ENCODE data around the gene KAT14.
"Not testable (repeated sequence)": the region's sequence is repeated elsewhere in the genome, so short reads cannot be mapped to it uniquely, and the experiment has no call there.

Gene KAT14

GRCh38 chr20:18164356-18164755, 26.7 kb downstream of the KAT14 start:
- peak; percentile 45 for DNase-seq (ENCODE audit: low read depth)

GRCh38 chr20:18165553-18165952, 27.9 kb downstream of the KAT14 start:
- DNase-seq (ENCODE audit: low read depth), result peak; percentile 22

GRCh38 chr20:18166241-18166881, 28.7 kb downstream of the KAT14 start:
- no peak for DNase-seq (ENCODE audit: low read depth)

GRCh38 chr20:18166950-18167349, 29.3 kb downstream of the KAT14 start:
- DNase-seq (ENCODE audit: low read depth), result no peak

GRCh38 chr20:18172379-18172778, 34.7 kb downstream of the KAT14 start:
- no peak for DNase-seq (ENCODE audit: low read depth)

GRCh38 chr20:18174906-18175683, 37.4 kb downstream of the KAT14 start:
- DNase-seq (ENCODE audit: low read depth), result no peak

- no peak for DNase-seq (ENCODE audit: low read depth)
Measured at GRCh38 chr20:18176318-18176785, 38.7 kb downstream of the KAT14 start.

GRCh38 chr20:18180366-18180765, 42.7 kb downstream of the KAT14 start:
- not testable (repeated sequence) for DNase-seq (ENCODE audit: low read depth)

- DNase-seq (ENCODE audit: low read depth), result no peak
Measured at GRCh38 chr20:18180815-18181214, 43.2 kb downstream of the KAT14 start.

- DNase-seq (ENCODE audit: low read depth), result peak; percentile 30
Measured at GRCh38 chr20:18187020-18187419, 49.4 kb downstream of the KAT14 start.

- DNase-seq (ENCODE audit: low read depth), result peak; percentile 57
Measured at GRCh38 chr20:18188434-18188833, 50.8 kb downstream of the KAT14 start.

GRCh38 chr20:18190338-18191233, 52.9 kb downstream of the KAT14 start:
- peak; percentile 77 for DNase-seq (ENCODE audit: low read depth)

GRCh38 chr20:18191306-18191705, 53.6 kb downstream of the KAT14 start:
- no peak for DNase-seq (ENCODE audit: low read depth)

GRCh38 chr20:18194461-18194860, 56.8 kb downstream of the KAT14 start:
- not testable (repeated sequence) for DNase-seq (ENCODE audit: low read depth)

GRCh38 chr20:18195931-18196330, 58.3 kb downstream of the KAT14 start:
- no peak for DNase-seq (ENCODE audit: low read depth)

GRCh38 chr20:18197382-18198070, 59.9 kb downstream of the KAT14 start:
- DNase-seq (ENCODE audit: low read depth), result no peak

GRCh38 chr20:18202966-18203365, 65.3 kb downstream of the KAT14 start:
- no peak for DNase-seq (ENCODE audit: low read depth)

GRCh38 chr20:18203700-18204099, 66.0 kb downstream of the KAT14 start:
- DNase-seq (ENCODE audit: low read depth), result not testable (repeated sequence)

GRCh38 chr20:18213002-18213401, 75.3 kb downstream of the KAT14 start:
- DNase-seq (ENCODE audit: low read depth), result no peak

GRCh38 chr20:18215566-18215965, 77.9 kb downstream of the KAT14 start:
- no peak for DNase-seq (ENCODE audit: low read depth)

- DNase-seq (ENCODE audit: low read depth), result no peak
Measured at GRCh38 chr20:18218280-18218679, 80.6 kb downstream of the KAT14 start.

- no peak for DNase-seq (ENCODE audit: low read depth)
Measured at GRCh38 chr20:18223409-18223808, 85.7 kb downstream of the KAT14 start.

All from iris pigment epithelial cell (primary cell).